H1 (cell line): Measurements from ENCODE around the gene ALDH1B1. TPM values are rescaled to one million over a fixed set of nuclear protein-coding genes. Genes with fewer than 3 reads are reported as not detected.
A peak's percentile ranks its signal among the peaks of the same experiment; 100 is the strongest.

Source experiments
- CBX8 ChIP-seq: fragments of 300-800, 300-1000 bp; sonication (generic); IDR thresholded peaks from 2 replicates; pipeline ENCODE4 v1.7.1; 2016; ENCODE audit warnings: low read depth, low read length, borderline replicate concordance
- CEBPB ChIP-seq: IDR thresholded peaks from 2 replicates; pipeline ENCODE4 v1.6.1; 2012; ENCODE audit warnings: low read depth, low read length
- CTCF ChIP-seq, 3 experiments: IDR thresholded peaks; 1 replicate in 2 of 3; 2 replicates in 1 of 3; pipeline versions ENCODE4 v1.5.1 to v1.6.1; 2011; ENCODE audit warnings: low read length in 3 of 3, mild to moderate bottlenecking in 3 of 3, inconsistent platforms in 2 of 3, low read depth in 1 of 3, moderate library complexity in 1 of 3; ENCODE audit not compliant: insufficient read depth in 1 of 3; ENCODE audit errors: control extremely low read depth in 1 of 3
- FOSL1 ChIP-seq: IDR thresholded peaks from 2 replicates; pipeline ENCODE4 v1.6.1; 2011; ENCODE audit warnings: mild to moderate bottlenecking, low read depth, low read length, moderate library complexity; ENCODE audit not compliant: insufficient read depth
- JUN ChIP-seq: IDR thresholded peaks from 2 replicates; pipeline ENCODE4 v1.6.1; 2011; ENCODE audit warnings: low read depth, mild to moderate bottlenecking, improper control_type of control experiment, low read length
- MAX ChIP-seq: IDR thresholded peaks from 2 replicates; pipeline ENCODE4 v1.6.1; 2012; ENCODE audit warnings: inconsistent platforms
- NRF1 ChIP-seq: IDR thresholded peaks from 2 replicates; pipeline ENCODE4 v1.6.1; 2011; ENCODE audit warnings: mild to moderate bottlenecking, low read depth, low read length, improper control_type of control experiment
- PHF8 ChIP-seq: fragments of 200-600 bp; sonication (generic); conservative IDR thresholded peaks from 2 replicates; pipeline ENCODE4 v1.7.1; 2012; ENCODE audit warnings: low read depth, mild to moderate bottlenecking, inconsistent platforms, low read length, moderate library complexity
- POLR2A ChIP-seq, 2 experiments: IDR thresholded peaks; 1 replicate in 1 of 2; 2 replicates in 1 of 2; pipeline ENCODE4 v1.6.1; 2011; ENCODE audit warnings: low read depth in 2 of 2, low read length in 2 of 2, mild to moderate bottlenecking in 2 of 2; ENCODE audit errors: control extremely low read depth in 1 of 2
- RXRA ChIP-seq: IDR thresholded peaks from 2 replicates; pipeline ENCODE4 v1.6.1; 2011; ENCODE audit warnings: low read depth, mild to moderate bottlenecking, low read length, moderate library complexity; ENCODE audit not compliant: insufficient read depth
- SIN3A ChIP-seq, 2 experiments: IDR thresholded peaks in 1 of 2; conservative IDR thresholded peaks in 1 of 2; 2 replicates each; pipeline ENCODE4 v1.6.1; 2011 to 2012; ENCODE audit warnings: low read length in 2 of 2, improper control_type of control experiment in 1 of 2, low read depth in 1 of 2, mild to moderate bottlenecking in 1 of 2
- SIRT6 ChIP-seq: IDR thresholded peaks from one replicate; pipeline ENCODE4 v1.7.1; 2012; ENCODE audit warnings: low read length, inconsistent platforms
- SIX5 ChIP-seq: IDR thresholded peaks from 2 replicates; pipeline ENCODE4 v1.6.1; 2011; ENCODE audit warnings: mild to moderate bottlenecking, low read depth, low read length
- SP4 ChIP-seq: IDR thresholded peaks from 2 replicates; pipeline ENCODE4 v1.6.1; 2012; ENCODE audit warnings: low read length, inconsistent platforms
- TAF1 ChIP-seq: IDR thresholded peaks from 2 replicates; pipeline ENCODE4 v1.6.1; 2011; ENCODE audit warnings: mild to moderate bottlenecking, low read depth, low read length
- TBP ChIP-seq: IDR thresholded peaks from 2 replicates; pipeline ENCODE4 v1.6.1; 2011; ENCODE audit warnings: low read depth, low read length, improper control_type of control experiment
- polyA plus RNA-seq, 7 experiments: library from polyadenylated mRNA; depleted of rRNA in 3 of 7; stranded (reverse) in 5 of 7; unstranded in 2 of 7; fragments of >200 nt in 5 of 7; fragments of 200-250 nt in 2 of 7; gene quantifications; 1 replicate in 5 of 7; 2 replicates in 1 of 7; 4 replicates in 1 of 7; pipeline versions ENCODE4 v1.2.1 to v1.2.3, GENCODE V29; 2011 to 2013; ENCODE audit warnings: missing spikeins in 2 of 7, mixed read lengths in 2 of 7
- total RNA-seq: library from RNA; stranded (reverse); fragmentation: NEBNext Ultra II Directional; extraction: Animal tissue kit (Norgen Biotek cat#: 25700); gene quantifications from 2 replicates; pipeline ENCODE4 v1.2.1, GENCODE V29; 2021

The ALDH1B1 gene
- total and polyA plus RNA-seq, 2 of the 8 experiments (the other 6 are each of a cell fraction or from before 2014, with no cell fraction given): 41.6 to 78.7 TPM

GRCh38 chr9:38423973-38424843, 31.7 kb downstream of the ALDH1B1 start, which contains the start of gene IGFBPL1 (continued):
- TF ChIP-seq MAX (peak; percentile 87), PHF8 (peak; percentile 59), NRF1 (peak; percentile 53), SIX5 (no peak), SIN3A (conservative IDR thresholded peaks at IDR 0.05 in 1 of 2, IDR thresholded peaks at IDR 0.05 in 1 of 2; ENCODE audit: low read depth in 1 of 2, low read length in 2 of 2) (no peak), JUN (no peak), POLR2A (IDR thresholded peaks at IDR 0.05; ENCODE audit: control extremely low read depth in 1 of 2, low read depth in 2 of 2, low read length in 2 of 2) (peak in 1 of 2 experiments; percentile 58; a peak in 1 of 3 replicates), RXRA (no peak), TBP (peak; percentile 22; the same call in 1 of the 2 replicates), TAF1 (peak; percentile 62), CBX8 (no peak), SIRT6 (no peak), FOSL1 (no peak), CTCF (IDR thresholded peaks at IDR 0.05; ENCODE audit: control extremely low read depth in 1 of 3, insufficient read depth in 1 of 3, low read depth in 1 of 3, low read length in 3 of 3) (no peak), CEBPB (no peak), SP4 (no peak)
- TF ChIP-seq, all 59 proteins: peak for 11
